HEK293 (cell line): Measurements from ENCODE around the gene CDKL5.

Experiments
- CTCF ChIA-PET: fragments of 350-600 bp; formaldehyde crosslinking; extraction: SDS; loops from one replicate; lab custom pipeline; 2021; ENCODE audit warnings: antibody characterized with exemption; lab: Yijun Ruan, JAX
- POLR2A ChIA-PET: fragments of 300-600 bp; formaldehyde crosslinking; extraction: SDS; loops from one replicate; lab custom pipeline; 2020; ENCODE audit warnings: antibody characterized with exemption, inconsistent platforms; lab: Yijun Ruan, JAX
- H3K27ac ChIP-seq: fragments of 200-500 bp; sonication (Bioruptor generic); 2 replicates; pipeline ENCODE4 v1.5.1; 2014; ENCODE audit warnings: low read depth, low read length, control low read depth, inconsistent platforms; ENCODE audit errors: extremely low read depth
- H3K36me3 ChIP-seq, 2 experiments: fragments of 200-500 bp in 1 of 2; sonication (Bioruptor generic) in 1 of 2; 1 replicate in 1 of 2; 2 replicates in 1 of 2; pipeline ENCODE4 v1.5.1; 2014 to 2017; ENCODE audit warnings: inconsistent platforms in 2 of 2, low read length in 2 of 2; ENCODE audit not compliant: control insufficient read depth in 2 of 2, insufficient read depth in 1 of 2
- H3K4me1 ChIP-seq: fragments of 200-500 bp; sonication (Bioruptor generic); 2 replicates; pipeline ENCODE4 v1.5.1; 2014; ENCODE audit warnings: mild to moderate bottlenecking, low read length, inconsistent platforms; ENCODE audit not compliant: control insufficient read depth, insufficient read depth
- H3K4me3 ChIP-seq: 2 replicates; pipeline ENCODE4 v1.5.1; 2011; ENCODE audit warnings: low read depth, mild to moderate bottlenecking, control low read depth, low read length, moderate library complexity
- H3K9me3 ChIP-seq: fragments of 200-500 bp; sonication (Bioruptor generic); 2 replicates; pipeline ENCODE4 v1.5.1; 2014; ENCODE audit warnings: low read depth, low read length, inconsistent platforms; ENCODE audit not compliant: control insufficient read depth, insufficient read depth
- FEZF1 ChIP-seq: fragments of 450-650 bp; formaldehyde crosslinking; IDR thresholded peaks from 2 replicates; pipeline ENCODE4 v1.5.1; 2016; ENCODE audit warnings: missing biosample characterization, missing genetic modification characterization
- GLI2 ChIP-seq: fragments of 450-650 bp; formaldehyde crosslinking; IDR thresholded peaks from 2 replicates; pipeline ENCODE4; 2017; ENCODE audit warnings: missing biosample characterization, missing genetic modification characterization, low read depth, borderline replicate concordance
- KLF1 ChIP-seq: fragments of 450-650 bp; formaldehyde crosslinking; IDR thresholded peaks from 2 replicates; pipeline ENCODE4 v1.5.1; 2016; ENCODE audit warnings: missing biosample characterization, missing genetic modification characterization
- SCRT1 ChIP-seq: fragments of 450-650 bp; formaldehyde crosslinking; IDR thresholded peaks from 2 replicates; pipeline ENCODE4 v1.5.1; 2016; ENCODE audit warnings: missing biosample characterization, missing genetic modification characterization, borderline replicate concordance
- SP7 ChIP-seq: fragments of 450-650 bp; formaldehyde crosslinking; IDR thresholded peaks from 2 replicates; pipeline ENCODE4 v1.5.1; 2016; ENCODE audit warnings: missing biosample characterization, missing genetic modification characterization
- ZBTB17 ChIP-seq: fragments of 450-650 bp; formaldehyde crosslinking; IDR thresholded peaks from 2 replicates; pipeline ENCODE4 v1.5.1; 2016; ENCODE audit warnings: missing biosample characterization, missing genetic modification characterization
- ZBTB20 ChIP-seq: fragments of 450-650 bp; formaldehyde crosslinking; IDR thresholded peaks from 2 replicates; pipeline ENCODE4 v1.5.1; 2016; ENCODE audit warnings: missing biosample characterization, missing genetic modification characterization
- ZFHX2 ChIP-seq: fragments of 450-650 bp; formaldehyde crosslinking; conservative IDR thresholded peaks from 2 replicates; pipeline ENCODE4 v1.5.1; 2016; ENCODE audit warnings: missing biosample characterization, missing genetic modification characterization
- ZNF112 ChIP-seq: fragments of 450-650 bp; formaldehyde crosslinking; IDR thresholded peaks from 2 replicates; pipeline ENCODE4 v1.5.0; 2017; ENCODE audit warnings: missing biosample characterization, missing genetic modification characterization
- ZNF266 ChIP-seq: fragments of 450-650 bp; formaldehyde crosslinking; IDR thresholded peaks from 2 replicates; pipeline ENCODE4 v1.5.1; 2016; ENCODE audit warnings: missing biosample characterization, missing genetic modification characterization, low read depth
- ZNF37A ChIP-seq: fragments of 450-650 bp; IDR thresholded peaks from 2 replicates; pipeline ENCODE4 v1.5.1; 2018; ENCODE audit warnings: missing biosample characterization, missing genetic modification characterization
- ZNF423 ChIP-seq: fragments of 450-650 bp; formaldehyde crosslinking; IDR thresholded peaks from 2 replicates; pipeline ENCODE4 v1.5.1; 2016; ENCODE audit warnings: missing biosample characterization, missing genetic modification characterization
- ZNF501 ChIP-seq: fragments of 450-650 bp; formaldehyde crosslinking; IDR thresholded peaks from 2 replicates; pipeline ENCODE4 v1.5.1; 2016; ENCODE audit warnings: missing biosample characterization, missing genetic modification characterization
- ZNF514 ChIP-seq: fragments of 450-650 bp; formaldehyde crosslinking; IDR thresholded peaks from 2 replicates; pipeline ENCODE4 v1.5.1; 2016; ENCODE audit warnings: missing biosample characterization, missing genetic modification characterization
- ZNF529 ChIP-seq: fragments of 450-650 bp; formaldehyde crosslinking; IDR thresholded peaks from 2 replicates; pipeline ENCODE4 v1.5.1; 2017; ENCODE audit warnings: missing genetic modification characterization, missing biosample characterization; ENCODE audit not compliant: insufficient replicate concordance
- ZNF549 ChIP-seq: fragments of 450-650 bp; IDR thresholded peaks from 2 replicates; pipeline ENCODE4 v1.5.1; 2018; ENCODE audit warnings: missing biosample characterization, missing genetic modification characterization, mild to moderate bottlenecking, inconsistent platforms, moderate library complexity
- ZNF610 ChIP-seq: fragments of 450-650 bp; formaldehyde crosslinking; IDR thresholded peaks from 2 replicates; pipeline ENCODE4 v1.5.1; 2016; ENCODE audit warnings: missing biosample characterization, missing genetic modification characterization, borderline replicate concordance
- ZNF664 ChIP-seq: fragments of 450-650 bp; formaldehyde crosslinking; IDR thresholded peaks from 2 replicates; pipeline ENCODE4 v1.5.1; 2016; ENCODE audit warnings: missing biosample characterization, missing genetic modification characterization
- ZNF670 ChIP-seq: fragments of 450-650 bp; formaldehyde crosslinking; IDR thresholded peaks from 2 replicates; pipeline ENCODE4 v1.5.1; 2016; ENCODE audit warnings: missing biosample characterization, missing genetic modification characterization, low read depth
- ZNF777 ChIP-seq: fragments of 450-650 bp; formaldehyde crosslinking; IDR thresholded peaks from 2 replicates; pipeline ENCODE4 v1.5.1; 2017; ENCODE audit warnings: missing biosample characterization, missing genetic modification characterization, borderline replicate concordance
- ZNF837 ChIP-seq: fragments of 450-650 bp; formaldehyde crosslinking; IDR thresholded peaks from 2 replicates; pipeline ENCODE4 v1.5.1; 2016; ENCODE audit warnings: missing biosample characterization, missing genetic modification characterization
- TF ChIP-seq, protein P1 (sequence below): fragments of 450-650 bp; formaldehyde crosslinking; IDR thresholded peaks from 2 replicates; pipeline ENCODE4 v1.5.1; 2016; ENCODE audit warnings: missing biosample characterization, missing genetic modification characterization
- TF ChIP-seq, protein P2 (sequence below): fragments of 450-650 bp; formaldehyde crosslinking; IDR thresholded peaks from 2 replicates; pipeline ENCODE4 v1.5.1; 2017; ENCODE audit warnings: missing biosample characterization, missing genetic modification characterization
- TF ChIP-seq, protein P3 (sequence below): fragments of 450-650 bp; formaldehyde crosslinking; conservative IDR thresholded peaks from 2 replicates; pipeline ENCODE4 v1.5.1; 2016; ENCODE audit warnings: low read depth, missing biosample characterization, missing genetic modification characterization

The CDKL5 gene

DNA sequence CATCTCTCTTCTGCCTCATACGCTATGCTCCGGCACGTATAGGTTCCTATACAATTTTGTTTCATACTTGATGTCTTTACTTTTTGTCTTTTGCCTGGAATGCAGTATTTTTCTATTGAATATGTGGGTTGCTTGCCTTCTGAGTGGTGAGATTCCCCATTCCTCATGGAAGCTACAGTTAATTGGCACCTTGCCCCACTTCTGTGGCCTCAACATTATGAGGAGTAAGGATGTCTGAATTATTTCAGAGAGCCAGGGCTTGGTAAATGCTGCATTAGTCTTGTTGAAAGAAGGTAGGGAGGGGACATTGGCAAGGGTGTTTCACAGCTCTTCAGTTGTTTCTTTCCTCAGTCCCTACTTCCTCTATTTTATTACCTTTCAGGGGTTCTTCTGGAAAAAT, 23.0 kb downstream of the CDKL5 start (continued):
- TF ChIP-seq SP7 (tag by site-specific recombination) (no peak), ZNF549 (tag by site-specific recombination) (no peak), ZNF837 (tag by site-specific recombination) (no peak), ZNF112 (tag by site-specific recombination) (no peak)

DNA sequence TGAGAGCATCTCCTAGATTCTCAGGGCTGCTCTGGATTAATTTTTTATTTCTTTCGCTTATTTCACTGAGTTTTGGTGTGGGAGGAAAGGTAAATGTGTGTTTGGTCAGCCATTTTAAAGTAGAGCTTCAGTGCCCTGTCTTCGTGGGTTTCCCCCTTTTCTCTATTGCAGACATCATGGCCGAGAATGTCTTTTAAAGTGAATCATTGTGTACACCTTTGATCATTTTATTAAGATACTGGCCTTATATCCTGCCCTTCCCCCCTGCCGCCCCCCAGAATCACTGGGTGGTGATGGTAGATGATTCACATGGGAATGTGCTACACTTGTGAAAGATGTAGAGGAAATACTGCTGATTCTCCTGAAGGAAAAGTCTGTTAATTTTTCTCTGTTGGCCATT, 23.8 kb downstream of the CDKL5 start:
- ChIA-PET POLR2A (no interaction called here), CTCF (no interaction called here)
- Histone ChIP-seq H3K4me1 (no peaks in the 10 kb centered on the region), H3K36me3 (no peaks in the 10 kb centered on the region; a peak in 1 of 3 replicates), H3K9me3 (no peaks in the 10 kb centered on the region), H3K27ac (no peak overlapping the region), H3K4me3 (no peak overlapping the region)
- no peak for TF ChIP-seq ZNF777 (tag by site-specific recombination)
- no peak for TF ChIP-seq ZNF266 (tag by site-specific recombination)
- no peak for TF ChIP-seq KLF1
- no peak for TF ChIP-seq ZNF423 (tag by site-specific recombination)
- no peak for TF ChIP-seq ZNF514 (tag by site-specific recombination)
- TF ChIP-seq, protein P1, sequence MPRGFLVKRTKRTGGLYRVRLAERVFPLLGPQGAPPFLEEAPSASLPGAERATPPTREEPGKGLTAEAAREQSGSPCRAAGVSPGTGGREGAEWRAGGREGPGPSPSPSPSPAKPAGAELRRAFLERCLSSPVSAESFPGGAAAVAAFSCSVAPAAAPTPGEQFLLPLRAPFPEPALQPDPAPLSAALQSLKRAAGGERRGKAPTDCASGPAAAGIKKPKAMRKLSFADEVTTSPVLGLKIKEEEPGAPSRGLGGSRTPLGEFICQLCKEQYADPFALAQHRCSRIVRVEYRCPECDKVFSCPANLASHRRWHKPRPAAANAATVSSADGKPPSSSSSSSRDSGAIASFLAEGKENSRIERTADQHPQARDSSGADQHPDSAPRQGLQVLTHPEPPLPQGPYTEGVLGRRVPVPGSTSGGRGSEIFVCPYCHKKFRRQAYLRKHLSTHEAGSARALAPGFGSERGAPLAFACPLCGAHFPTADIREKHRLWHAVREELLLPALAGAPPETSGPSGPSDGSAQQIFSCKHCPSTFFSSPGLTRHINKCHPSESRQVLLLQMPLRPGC, result no peak
- TF ChIP-seq ZNF501 (tag by site-specific recombination), result no peak
- TF ChIP-seq, protein P2, sequence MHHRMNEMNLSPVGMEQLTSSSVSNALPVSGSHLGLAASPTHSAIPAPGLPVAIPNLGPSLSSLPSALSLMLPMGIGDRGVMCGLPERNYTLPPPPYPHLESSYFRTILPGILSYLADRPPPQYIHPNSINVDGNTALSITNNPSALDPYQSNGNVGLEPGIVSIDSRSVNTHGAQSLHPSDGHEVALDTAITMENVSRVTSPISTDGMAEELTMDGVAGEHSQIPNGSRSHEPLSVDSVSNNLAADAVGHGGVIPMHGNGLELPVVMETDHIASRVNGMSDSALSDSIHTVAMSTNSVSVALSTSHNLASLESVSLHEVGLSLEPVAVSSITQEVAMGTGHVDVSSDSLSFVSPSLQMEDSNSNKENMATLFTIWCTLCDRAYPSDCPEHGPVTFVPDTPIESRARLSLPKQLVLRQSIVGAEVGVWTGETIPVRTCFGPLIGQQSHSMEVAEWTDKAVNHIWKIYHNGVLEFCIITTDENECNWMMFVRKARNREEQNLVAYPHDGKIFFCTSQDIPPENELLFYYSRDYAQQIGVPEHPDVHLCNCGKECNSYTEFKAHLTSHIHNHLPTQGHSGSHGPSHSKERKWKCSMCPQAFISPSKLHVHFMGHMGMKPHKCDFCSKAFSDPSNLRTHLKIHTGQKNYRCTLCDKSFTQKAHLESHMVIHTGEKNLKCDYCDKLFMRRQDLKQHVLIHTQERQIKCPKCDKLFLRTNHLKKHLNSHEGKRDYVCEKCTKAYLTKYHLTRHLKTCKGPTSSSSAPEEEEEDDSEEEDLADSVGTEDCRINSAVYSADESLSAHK, result no peak
- TF ChIP-seq ZBTB20 (tag by site-specific recombination), result no peak
- TF ChIP-seq GLI2 (tag by site-specific recombination), result no peak
- TF ChIP-seq ZNF664 (tag by site-specific recombination), result no peak
- TF ChIP-seq ZNF610 (tag by site-specific recombination), result no peak
- no peak for TF ChIP-seq ZNF529 (tag by site-specific recombination)
- TF ChIP-seq, protein P3, sequence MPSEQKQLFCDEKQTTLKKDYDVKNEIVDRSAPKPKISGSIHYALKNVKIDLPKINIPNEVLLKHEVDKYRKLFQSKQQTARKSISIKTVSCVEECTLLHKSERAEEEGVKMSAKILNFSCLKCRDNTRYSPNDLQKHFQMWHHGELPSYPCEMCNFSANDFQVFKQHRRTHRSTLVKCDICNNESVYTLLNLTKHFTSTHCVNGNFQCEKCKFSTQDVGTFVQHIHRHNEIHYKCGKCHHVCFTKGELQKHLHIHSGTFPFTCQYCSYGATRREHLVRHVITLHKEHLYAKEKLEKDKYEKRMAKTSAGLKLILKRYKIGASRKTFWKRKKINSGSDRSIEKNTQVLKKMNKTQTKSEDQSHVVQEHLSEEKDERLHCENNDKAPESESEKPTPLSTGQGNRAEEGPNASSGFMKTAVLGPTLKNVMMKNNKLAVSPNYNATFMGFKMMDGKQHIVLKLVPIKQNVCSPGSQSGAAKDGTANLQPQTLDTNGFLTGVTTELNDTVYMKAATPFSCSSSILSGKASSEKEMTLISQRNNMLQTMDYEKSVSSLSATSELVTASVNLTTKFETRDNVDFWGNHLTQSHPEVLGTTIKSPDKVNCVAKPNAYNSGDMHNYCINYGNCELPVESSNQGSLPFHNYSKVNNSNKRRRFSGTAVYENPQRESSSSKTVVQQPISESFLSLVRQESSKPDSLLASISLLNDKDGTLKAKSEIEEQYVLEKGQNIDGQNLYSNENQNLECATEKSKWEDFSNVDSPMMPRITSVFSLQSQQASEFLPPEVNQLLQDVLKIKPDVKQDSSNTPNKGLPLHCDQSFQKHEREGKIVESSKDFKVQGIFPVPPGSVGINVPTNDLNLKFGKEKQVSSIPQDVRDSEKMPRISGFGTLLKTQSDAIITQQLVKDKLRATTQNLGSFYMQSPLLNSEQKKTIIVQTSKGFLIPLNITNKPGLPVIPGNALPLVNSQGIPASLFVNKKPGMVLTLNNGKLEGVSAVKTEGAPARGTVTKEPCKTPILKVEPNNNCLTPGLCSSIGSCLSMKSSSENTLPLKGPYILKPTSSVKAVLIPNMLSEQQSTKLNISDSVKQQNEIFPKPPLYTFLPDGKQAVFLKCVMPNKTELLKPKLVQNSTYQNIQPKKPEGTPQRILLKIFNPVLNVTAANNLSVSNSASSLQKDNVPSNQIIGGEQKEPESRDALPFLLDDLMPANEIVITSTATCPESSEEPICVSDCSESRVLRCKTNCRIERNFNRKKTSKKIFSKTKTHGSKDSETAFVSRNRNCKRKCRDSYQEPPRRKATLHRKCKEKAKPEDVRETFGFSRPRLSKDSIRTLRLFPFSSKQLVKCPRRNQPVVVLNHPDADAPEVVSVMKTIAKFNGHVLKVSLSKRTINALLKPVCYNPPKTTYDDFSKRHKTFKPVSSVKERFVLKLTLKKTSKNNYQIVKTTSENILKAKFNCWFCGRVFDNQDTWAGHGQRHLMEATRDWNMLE (tag by site-specific recombination), result no peak
- no peak for TF ChIP-seq ZFHX2
- no peak for TF ChIP-seq ZBTB17
- TF ChIP-seq ZNF670, result no peak
- no peak for TF ChIP-seq FEZF1 (tag by site-specific recombination)
- no peak for TF ChIP-seq SCRT1 (tag by site-specific recombination)
- TF ChIP-seq ZNF37A (tag by site-specific recombination), result no peak
